Erythroblast (primary cell): Measurements from ENCODE around the gene CEP104.

Experiments
- GATA1 ChIP-seq: IDR thresholded peaks from 2 replicates; pipeline ENCODE4 v1.6.1; 2011; ENCODE audit warnings: low read depth, mild to moderate bottlenecking, control low read depth, low read length, moderate library complexity
- POLR2A ChIP-seq: IDR thresholded peaks from 2 replicates; pipeline ENCODE4 v1.6.1; 2011; ENCODE audit warnings: mild to moderate bottlenecking, low read length

DNA sequence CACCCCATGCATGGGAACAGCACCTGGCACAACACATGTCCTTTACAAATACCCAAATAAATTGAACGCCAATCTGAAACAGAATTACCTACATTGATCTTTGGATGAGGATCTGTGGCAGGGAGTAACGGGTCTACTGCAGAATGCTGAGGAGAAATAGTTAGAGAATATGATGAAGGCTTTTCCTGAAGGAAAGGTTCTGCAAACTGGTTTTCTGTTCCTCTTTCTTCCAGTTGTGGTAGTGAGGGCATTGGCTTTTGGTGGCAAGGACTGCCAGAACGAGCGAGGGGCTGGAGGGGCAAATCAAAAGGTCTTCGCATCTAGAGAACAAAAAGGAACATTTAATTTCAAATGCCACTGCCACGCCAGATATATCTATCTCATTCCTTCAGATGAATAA, 19.8 kb downstream of the CEP104 start:
- TF ChIP-seq POLR2A (no peak), GATA1 (no peak)
